ENCODE data around the gene DHRS12. TPM values are rescaled to one million over a fixed set of nuclear protein-coding genes. Genes with fewer than 3 reads are reported as not detected.

DHRS12 gene
- total RNA-seq, 1 donor from 2014 or later = 11.3 TPM

DNA sequence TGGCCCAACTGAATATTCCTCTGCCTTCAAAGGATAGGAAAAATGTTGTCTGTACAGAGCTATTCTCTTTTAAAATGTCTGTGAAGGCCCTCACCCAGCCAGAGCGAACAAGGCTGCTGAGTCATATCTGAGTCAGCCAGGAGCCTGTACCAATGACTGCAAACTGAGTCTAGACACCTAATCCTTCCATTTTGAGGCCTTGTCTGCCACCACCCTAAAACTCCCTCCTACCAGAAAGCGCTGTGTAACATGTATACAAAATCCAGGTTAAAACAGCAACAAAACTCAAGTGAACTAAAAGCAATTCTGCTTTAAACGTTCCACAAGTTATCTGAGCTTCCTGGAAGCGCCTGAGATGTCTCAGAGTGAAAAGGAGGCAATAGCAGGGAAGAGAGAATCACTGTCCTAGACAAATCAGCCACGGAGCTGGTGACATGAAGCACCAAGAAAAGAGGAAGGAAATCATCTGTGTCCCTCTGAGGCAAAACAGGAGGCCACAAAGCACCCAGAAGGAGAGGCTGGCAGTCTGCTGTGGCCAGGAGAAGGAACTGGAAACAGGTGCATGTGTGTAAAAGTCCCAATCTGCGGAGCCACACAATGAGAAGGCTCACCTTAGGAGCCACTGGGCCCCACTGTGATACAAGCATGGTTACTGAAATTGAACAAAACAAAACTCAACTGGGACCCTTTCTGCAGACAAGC, 10.2 kb downstream of the DHRS12 start:
- peaks cover 3% of the 10 kb centered on the region for H3K9me3 Mint-ChIP-seq
- no peak overlapping the region for H3K4me3 Mint-ChIP-seq
- H3K36me3 Mint-ChIP-seq = peaks cover 8% of the 10 kb centered on the region
- DNase-seq (ENCODE audit: extremely low spot score, unreplicated experiment) = no peak
- peak overlapping the region; percentile 65 for H3K27ac Mint-ChIP-seq
- TF ChIP-seq CTCF (conservative IDR thresholded peaks at IDR 0.05) = no peak
- H3K27me3 Mint-ChIP-seq = no peaks in the 10 kb centered on the region
- peaks cover 11% of the 10 kb centered on the region for H3K4me1 Mint-ChIP-seq (ENCODE audit: unreplicated experiment)

DNA sequence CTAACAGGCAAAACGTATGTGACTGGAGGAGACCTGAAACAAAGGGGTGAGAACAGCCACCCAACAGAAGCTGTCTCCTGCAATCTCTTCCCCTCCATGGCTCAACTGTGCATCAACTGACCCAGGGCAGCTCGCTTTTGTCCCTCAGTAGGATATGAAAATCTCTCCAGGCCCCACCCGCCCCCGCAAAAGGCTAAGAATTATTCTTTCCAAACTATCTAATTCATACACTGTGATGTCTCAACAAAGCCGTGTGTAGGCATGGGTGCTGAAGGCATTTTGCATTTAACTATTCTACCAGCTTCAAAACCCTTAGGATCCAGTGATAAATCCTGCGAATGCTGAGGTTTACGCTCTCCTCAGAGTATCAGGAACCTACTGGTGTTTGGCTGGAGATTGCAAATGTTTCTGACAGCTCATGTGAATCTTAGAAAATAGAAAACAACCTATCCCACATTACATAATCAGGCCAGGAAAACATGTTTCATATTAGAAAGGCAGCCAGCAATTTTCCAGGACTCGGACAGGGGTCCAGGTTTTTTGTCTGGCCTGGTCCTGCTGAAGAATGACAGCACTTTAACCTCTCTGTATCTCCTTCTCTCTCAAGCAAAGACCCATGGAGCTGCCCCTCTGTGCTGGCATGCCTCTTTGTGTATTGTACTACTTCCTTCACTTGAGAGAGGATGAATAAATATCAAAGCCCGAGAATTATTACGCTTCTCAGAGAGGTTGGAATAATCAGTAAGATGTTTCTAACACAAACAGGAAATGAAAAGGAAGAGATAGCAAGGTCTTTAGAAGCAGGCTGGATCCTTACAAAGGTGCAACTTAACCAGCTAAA, 17.3 kb downstream of the DHRS12 start:
- H3K27ac Mint-ChIP-seq = peak overlapping the region; percentile 86
- H3K27me3 Mint-ChIP-seq = no peaks in the 10 kb centered on the region
- TF ChIP-seq CTCF (conservative IDR thresholded peaks at IDR 0.05) = no peak

GRCh38 chr13:51785712-51786424, 18.1 kb downstream of the DHRS12 start:
- peaks cover 3% of the 10 kb centered on the region for H3K9me3 Mint-ChIP-seq
- no peak overlapping the region for H3K4me3 Mint-ChIP-seq
- no peak for DNase-seq (ENCODE audit: extremely low spot score, unreplicated experiment)

More for the DNA sequence above, 17.3 kb downstream of the DHRS12 start:
- no peak for DNase-seq (ENCODE audit: extremely low spot score, unreplicated experiment)
- H3K9me3 Mint-ChIP-seq = peaks cover 3% of the 10 kb centered on the region
- H3K4me1 Mint-ChIP-seq (ENCODE audit: unreplicated experiment) = peaks cover 28% of the 10 kb centered on the region
- peak overlapping the region; percentile 7 for H3K4me3 Mint-ChIP-seq
- peaks cover 8% of the 10 kb centered on the region for H3K36me3 Mint-ChIP-seq

GRCh38 chr13:51784097-51784496, 19.9 kb downstream of the DHRS12 start:
- no peak for DNase-seq (ENCODE audit: extremely low spot score, unreplicated experiment)
- Mint-ChIP-seq H3K27me3 (no peaks in the 10 kb centered on the region), H3K36me3 (peaks cover 5% of the 10 kb centered on the region), H3K4me3 (no peak overlapping the region), H3K9me3 (peaks cover 1% of the 10 kb centered on the region), H3K4me1 (ENCODE audit: unreplicated experiment) (peaks cover 24% of the 10 kb centered on the region), H3K27ac (peak overlapping the region; percentile 65)
- TF ChIP-seq CTCF (conservative IDR thresholded peaks at IDR 0.05) = no peak

More at GRCh38 chr13:51785712-51786424, 18.1 kb downstream of the DHRS12 start:
- no peaks in the 10 kb centered on the region for H3K27me3 Mint-ChIP-seq
- no peak for TF ChIP-seq CTCF (conservative IDR thresholded peaks at IDR 0.05)
- H3K36me3 Mint-ChIP-seq = peaks cover 7% of the 10 kb centered on the region
- peak overlapping the region; percentile 86 for H3K27ac Mint-ChIP-seq
- peaks cover 28% of the 10 kb centered on the region for H3K4me1 Mint-ChIP-seq (ENCODE audit: unreplicated experiment)

- no peak for TF ChIP-seq CTCF (conservative IDR thresholded peaks at IDR 0.05)
- Mint-ChIP-seq H3K36me3 (peaks cover 3% of the 10 kb centered on the region), H3K4me1 (ENCODE audit: unreplicated experiment) (peaks cover 23% of the 10 kb centered on the region), H3K27ac (peak overlapping the region; percentile 65), H3K27me3 (no peaks in the 10 kb centered on the region), H3K4me3 (no peak overlapping the region), H3K9me3 (no peaks in the 10 kb centered on the region)
- no peak for DNase-seq (ENCODE audit: extremely low spot score, unreplicated experiment)
These were observed 20.4 kb downstream of the DHRS12 start for GRCh38 chr13:51783428-51784094.
